Dermis blood vessel endothelial cell (primary cell): Measurements from ENCODE around the gene CBFA2T3. TPM values are rescaled to one million over a fixed set of nuclear protein-coding genes. Genes with fewer than 3 reads are reported as not detected.

Source experiments
- DNase-seq: peaks from one replicate; pipeline ENCODE4 v3.0.0; 2010
- total RNA-seq: library from RNA; depleted of rRNA; stranded (reverse); fragments of >200 nt; gene quantifications from 2 replicates; pipeline ENCODE4 v1.2.3, GENCODE V29; 2014

Gene CBFA2T3
- total RNA-seq, 1 donor from 2014 or later: not detected

GRCh38 chr16:88855736-88856121, 121.3 kb downstream of the CBFA2T3 start:
- no peak for DNase-seq

- no peak for DNase-seq
Observed at GRCh38 chr16:88855176-88855575, 121.8 kb downstream of the CBFA2T3 start.

- DNase-seq: no peak
Observed at GRCh38 chr16:88854306-88855111, 122.5 kb downstream of the CBFA2T3 start.

- no peak for DNase-seq
Observed at GRCh38 chr16:88853325-88853941, 123.6 kb downstream of the CBFA2T3 start.

GRCh38 chr16:88851616-88852015, 125.4 kb downstream of the CBFA2T3 start:
- no peak for DNase-seq

- no peak for DNase-seq
Observed at GRCh38 chr16:88850531-88851199, 126.3 kb downstream of the CBFA2T3 start.

GRCh38 chr16:88848557-88848956, 128.4 kb downstream of the CBFA2T3 start:
- DNase-seq: no peak

GRCh38 chr16:88847654-88848053, 129.4 kb downstream of the CBFA2T3 start:
- DNase-seq: no peak

- no peak for DNase-seq
Observed at GRCh38 chr16:88846088-88846487, 130.9 kb downstream of the CBFA2T3 start.

GRCh38 chr16:88844419-88845036, 132.5 kb downstream of the CBFA2T3 start:
- no peak for DNase-seq

GRCh38 chr16:88843256-88843655, 133.8 kb downstream of the CBFA2T3 start:
- DNase-seq: no peak

GRCh38 chr16:88842806-88843205, 134.2 kb downstream of the CBFA2T3 start:
- no peak for DNase-seq

- DNase-seq: no peak
Observed at GRCh38 chr16:88842308-88842756, 134.7 kb downstream of the CBFA2T3 start.

- no peak for DNase-seq
Observed at GRCh38 chr16:88841521-88842307, 135.3 kb downstream of the CBFA2T3 start.

GRCh38 chr16:88840600-88841215, 136.3 kb downstream of the CBFA2T3 start:
- DNase-seq: no peak

GRCh38 chr16:88839745-88840599, 137.0 kb downstream of the CBFA2T3 start:
- DNase-seq: no peak

GRCh38 chr16:88839026-88839529, 137.9 kb downstream of the CBFA2T3 start:
- no peak for DNase-seq

GRCh38 chr16:88838566-88838965, 138.4 kb downstream of the CBFA2T3 start:
- no peak for DNase-seq

- DNase-seq: no peak
Observed at GRCh38 chr16:88837806-88838205, 139.2 kb downstream of the CBFA2T3 start.

GRCh38 chr16:88836791-88837190, 140.2 kb downstream of the CBFA2T3 start:
- DNase-seq: no peak

- no peak for DNase-seq
Observed at GRCh38 chr16:88835818-88836217, 141.2 kb downstream of the CBFA2T3 start.
